ENCODE measurements around the gene CTDSP1.

Gene CTDSP1

GRCh38 chr2:218406209-218406948, 6.7 kb downstream of the CTDSP1 start:
- peak overlapping the region; percentile 53 to 77 for H3K4me3 ChIP-seq (ENCODE audit: low read length in 2 of 2)
- no peaks in the 10 kb centered on the region for H3K9me3 ChIP-seq (ENCODE audit: control insufficient read depth in 2 of 2, low read length in 2 of 2)
- no peaks in the 10 kb centered on the region for H3K27me3 ChIP-seq (ENCODE audit: control insufficient read depth in 1 of 2, insufficient read depth in 2 of 2, low read length in 2 of 2)
- H3K36me3 ChIP-seq (ENCODE audit: control insufficient read depth in 2 of 2, insufficient read depth in 2 of 2, low read length in 2 of 2): peaks cover 16 to 21% of the 10 kb centered on the region in 2 donors
- peak overlapping the region; percentile 80 to 83 for H3K9ac ChIP-seq (ENCODE audit: low read length in 2 of 2)
- H3K4me1 ChIP-seq (ENCODE audit: control insufficient read depth, insufficient read depth, low read length): peaks cover 48% of the 10 kb centered on the region
- H3K27ac ChIP-seq (ENCODE audit: low read length): peak overlapping the region; percentile 90

- Histone ChIP-seq H3K4me1 (ENCODE audit: control insufficient read depth, insufficient read depth, low read length) (peaks cover 41% of the 10 kb centered on the region), H3K27me3 (ENCODE audit: control insufficient read depth in 1 of 2, insufficient read depth in 2 of 2, low read length in 2 of 2) (no peaks in the 10 kb centered on the region), H3K9ac (ENCODE audit: low read length in 2 of 2) (peak overlapping the region; percentile 80 to 83), H3K36me3 (ENCODE audit: control insufficient read depth in 2 of 2, insufficient read depth in 2 of 2, low read length in 2 of 2) (peaks cover 16 to 17% of the 10 kb centered on the region in 2 donors), H3K27ac (ENCODE audit: low read length) (peak overlapping the region; percentile 88), H3K9me3 (ENCODE audit: control insufficient read depth in 2 of 2, low read length in 2 of 2) (no peaks in the 10 kb centered on the region), H3K4me3 (ENCODE audit: low read length in 2 of 2) (peak overlapping the region; percentile 52 to 77)
These were observed 7.4 kb downstream of the CTDSP1 start for GRCh38 chr2:218406949-218407618.

- Histone ChIP-seq H3K36me3 (ENCODE audit: control insufficient read depth in 2 of 2, insufficient read depth in 2 of 2, low read length in 2 of 2) (peaks cover 11 to 16% of the 10 kb centered on the region in 2 donors), H3K4me1 (ENCODE audit: control insufficient read depth, insufficient read depth, low read length) (peaks cover 35% of the 10 kb centered on the region), H3K9me3 (ENCODE audit: control insufficient read depth in 2 of 2, low read length in 2 of 2) (no peaks in the 10 kb centered on the region), H3K27me3 (ENCODE audit: control insufficient read depth in 1 of 2, insufficient read depth in 2 of 2, low read length in 2 of 2) (no peaks in the 10 kb centered on the region), H3K4me3 (ENCODE audit: low read length in 2 of 2) (no peak overlapping the region), H3K27ac (ENCODE audit: low read length) (peak overlapping the region; percentile 18), H3K9ac (ENCODE audit: low read length in 2 of 2) (no peak overlapping the region)
These were observed 8.0 kb downstream of the CTDSP1 start for GRCh38 chr2:218407717-218408116.

GRCh38 chr2:218418321-218418716, 18.7 kb downstream of the CTDSP1 start:
- no peak overlapping the region for H3K4me3 ChIP-seq (ENCODE audit: low read length in 2 of 2)
- no peaks in the 10 kb centered on the region for H3K9me3 ChIP-seq (ENCODE audit: control insufficient read depth in 2 of 2, low read length in 2 of 2)
- no peak overlapping the region for H3K27ac ChIP-seq (ENCODE audit: low read length)
- no peak overlapping the region for H3K9ac ChIP-seq (ENCODE audit: low read length in 2 of 2)
- H3K4me1 ChIP-seq (ENCODE audit: control insufficient read depth, insufficient read depth, low read length): no peaks in the 10 kb centered on the region
- H3K27me3 ChIP-seq (ENCODE audit: control insufficient read depth in 1 of 2, insufficient read depth in 2 of 2, low read length in 2 of 2): no peaks in the 10 kb centered on the region
- no peaks in the 10 kb centered on the region for H3K36me3 ChIP-seq (ENCODE audit: control insufficient read depth in 2 of 2, insufficient read depth in 2 of 2, low read length in 2 of 2)

- no peaks in the 10 kb centered on the region for H3K4me1 ChIP-seq (ENCODE audit: control insufficient read depth, insufficient read depth, low read length)
- no peak within 1 kb of the TSS for H3K9ac ChIP-seq (ENCODE audit: low read length in 2 of 2)
- no peak within 1 kb of the TSS for H3K4me3 ChIP-seq (ENCODE audit: low read length in 2 of 2)
- H3K27me3 ChIP-seq (ENCODE audit: control insufficient read depth in 1 of 2, insufficient read depth in 2 of 2, low read length in 2 of 2): no peaks in the 10 kb centered on the region
- no peak within 1 kb of the TSS for H3K27ac ChIP-seq (ENCODE audit: low read length)
- H3K9me3 ChIP-seq (ENCODE audit: control insufficient read depth in 2 of 2, low read length in 2 of 2): no peaks in the 10 kb centered on the region
- no peaks in the 10 kb centered on the region for H3K36me3 ChIP-seq (ENCODE audit: control insufficient read depth in 2 of 2, insufficient read depth in 2 of 2, low read length in 2 of 2)
These were observed 19.2 kb downstream of the CTDSP1 start, which contains the start of gene VIL1 for GRCh38 chr2:218418717-218419458. VIL1 (plus strand) TSS chr2:218419123; CDS start chr2:218423779, 4,656 bp downstream.

GRCh38 chr2:218419630-218420216, 20.1 kb downstream of the CTDSP1 start:
- no peaks in the 10 kb centered on the region for H3K9me3 ChIP-seq (ENCODE audit: control insufficient read depth in 2 of 2, low read length in 2 of 2)
- H3K27ac ChIP-seq (ENCODE audit: low read length): no peak overlapping the region
- H3K36me3 ChIP-seq (ENCODE audit: control insufficient read depth in 2 of 2, insufficient read depth in 2 of 2, low read length in 2 of 2): no peaks in the 10 kb centered on the region
- no peak overlapping the region for H3K4me3 ChIP-seq (ENCODE audit: low read length in 2 of 2)
- H3K27me3 ChIP-seq (ENCODE audit: control insufficient read depth in 1 of 2, insufficient read depth in 2 of 2, low read length in 2 of 2): no peaks in the 10 kb centered on the region
- H3K9ac ChIP-seq (ENCODE audit: low read length in 2 of 2): no peak overlapping the region
- no peaks in the 10 kb centered on the region for H3K4me1 ChIP-seq (ENCODE audit: control insufficient read depth, insufficient read depth, low read length)

GRCh38 chr2:218421027-218421426, 21.4 kb downstream of the CTDSP1 start:
- H3K9me3 ChIP-seq (ENCODE audit: control insufficient read depth in 2 of 2, low read length in 2 of 2): no peaks in the 10 kb centered on the region
- no peaks in the 10 kb centered on the region for H3K27me3 ChIP-seq (ENCODE audit: control insufficient read depth in 1 of 2, insufficient read depth in 2 of 2, low read length in 2 of 2)
- no peaks in the 10 kb centered on the region for H3K4me1 ChIP-seq (ENCODE audit: control insufficient read depth, insufficient read depth, low read length)
- no peaks in the 10 kb centered on the region for H3K36me3 ChIP-seq (ENCODE audit: control insufficient read depth in 2 of 2, insufficient read depth in 2 of 2, low read length in 2 of 2)
- H3K4me3 ChIP-seq (ENCODE audit: low read length in 2 of 2): no peak overlapping the region
- no peak overlapping the region for H3K27ac ChIP-seq (ENCODE audit: low read length)
- H3K9ac ChIP-seq (ENCODE audit: low read length in 2 of 2): no peak overlapping the region

GRCh38 chr2:218422403-218423086, 22.9 kb downstream of the CTDSP1 start:
- H3K4me3 ChIP-seq (ENCODE audit: low read length in 2 of 2): no peak overlapping the region
- no peaks in the 10 kb centered on the region for H3K4me1 ChIP-seq (ENCODE audit: control insufficient read depth, insufficient read depth, low read length)
- no peaks in the 10 kb centered on the region for H3K9me3 ChIP-seq (ENCODE audit: control insufficient read depth in 2 of 2, low read length in 2 of 2)
- H3K27me3 ChIP-seq (ENCODE audit: control insufficient read depth in 1 of 2, insufficient read depth in 2 of 2, low read length in 2 of 2): no peaks in the 10 kb centered on the region
- no peaks in the 10 kb centered on the region for H3K36me3 ChIP-seq (ENCODE audit: control insufficient read depth in 2 of 2, insufficient read depth in 2 of 2, low read length in 2 of 2)
- H3K27ac ChIP-seq (ENCODE audit: low read length): no peak overlapping the region
- no peak overlapping the region for H3K9ac ChIP-seq (ENCODE audit: low read length in 2 of 2)

- H3K27ac ChIP-seq (ENCODE audit: low read length): no peak overlapping the region
- no peaks in the 10 kb centered on the region for H3K27me3 ChIP-seq (ENCODE audit: control insufficient read depth in 1 of 2, insufficient read depth in 2 of 2, low read length in 2 of 2)
- no peaks in the 10 kb centered on the region for H3K9me3 ChIP-seq (ENCODE audit: control insufficient read depth in 2 of 2, low read length in 2 of 2)
- no peak overlapping the region for H3K9ac ChIP-seq (ENCODE audit: low read length in 2 of 2)
- no peaks in the 10 kb centered on the region for H3K36me3 ChIP-seq (ENCODE audit: control insufficient read depth in 2 of 2, insufficient read depth in 2 of 2, low read length in 2 of 2)
- no peaks in the 10 kb centered on the region for H3K4me1 ChIP-seq (ENCODE audit: control insufficient read depth, insufficient read depth, low read length)
- H3K4me3 ChIP-seq (ENCODE audit: low read length in 2 of 2): no peak overlapping the region
These were observed 23.9 kb downstream of the CTDSP1 start for GRCh38 chr2:218423584-218423983.

GRCh38 chr2:218425531-218425930, 25.9 kb downstream of the CTDSP1 start:
- no peak overlapping the region for H3K9ac ChIP-seq (ENCODE audit: low read length in 2 of 2)
- H3K27me3 ChIP-seq (ENCODE audit: control insufficient read depth in 1 of 2, insufficient read depth in 2 of 2, low read length in 2 of 2): peaks cover 0 to 3% of the 10 kb centered on the region in 2 donors
- no peak overlapping the region for H3K27ac ChIP-seq (ENCODE audit: low read length)
- H3K36me3 ChIP-seq (ENCODE audit: control insufficient read depth in 2 of 2, insufficient read depth in 2 of 2, low read length in 2 of 2): no peaks in the 10 kb centered on the region
- H3K4me3 ChIP-seq (ENCODE audit: low read length in 2 of 2): no peak overlapping the region
- H3K4me1 ChIP-seq (ENCODE audit: control insufficient read depth, insufficient read depth, low read length): no peaks in the 10 kb centered on the region
- no peaks in the 10 kb centered on the region for H3K9me3 ChIP-seq (ENCODE audit: control insufficient read depth in 2 of 2, low read length in 2 of 2)

Measured in stomach smooth muscle (tissue), 2 donors.